GM19468 (cell line): ENCODE data around the gene RWDD3.

Source experiments
- ATAC-seq: cut with Tn5 transposase; IDR thresholded peaks from one replicate; pipeline ENCODE4 v1.9.1; 2021; ENCODE audit warnings: mild to moderate bottlenecking, moderate library complexity, moderate number of reproducible peaks; ENCODE audit not compliant: unreplicated experiment; ENCODE audit errors: extremely low read depth

RWDD3 gene

DNA sequence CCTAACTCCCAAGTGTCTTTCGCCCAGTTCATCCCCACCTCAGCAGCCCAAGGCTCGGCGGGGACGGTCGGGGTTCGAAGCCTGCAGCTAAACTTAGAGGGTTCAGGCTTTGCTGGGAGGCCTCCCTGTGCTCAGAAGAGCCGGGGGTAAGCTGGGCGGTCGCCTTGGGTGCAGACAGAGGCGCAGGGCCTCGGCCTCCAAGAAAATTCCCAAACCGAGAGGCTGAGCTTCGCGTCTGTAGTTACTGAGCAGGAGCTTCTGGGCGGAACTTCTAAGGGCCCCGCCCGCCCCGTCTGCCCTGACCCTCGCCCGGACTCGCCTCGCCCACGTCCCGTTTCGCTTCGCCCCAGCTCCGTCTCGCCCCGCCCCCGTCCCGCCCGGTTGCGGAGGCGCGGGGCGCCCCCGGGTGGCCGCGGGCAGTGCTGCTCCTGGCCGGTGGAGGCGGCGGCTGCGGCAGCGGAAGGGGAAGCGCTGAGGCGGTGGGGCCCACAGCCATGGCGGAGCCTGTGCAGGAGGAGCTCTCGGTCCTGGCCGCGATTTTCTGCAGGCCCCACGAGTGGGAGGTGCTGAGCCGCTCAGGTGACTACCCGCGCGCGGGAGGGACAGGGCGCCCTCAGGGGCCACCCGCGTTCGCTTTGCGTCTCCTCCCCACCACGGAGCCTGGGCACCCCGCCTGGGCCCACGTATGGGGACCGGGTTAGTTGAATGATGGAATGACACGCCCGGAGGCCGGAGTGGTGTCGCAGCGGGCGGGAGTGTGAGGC lies at the start of gene RWDD3:
RWDD3 (plus strand) TSS at position 474 of the 764 bp plus-strand sequence; CDS start at position 495, 21 bp downstream.
- peak; percentile 97 for ATAC-seq

GRCh38 chr1:95186149-95186548 lies 47.9 kb upstream of the RWDD3 start:
- ATAC-seq, result no peak

- ATAC-seq, result no peak
These were observed 40.4 kb upstream of the RWDD3 start for GRCh38 chr1:95193591-95193990.

- ATAC-seq, result no peak
These were observed 39.0 kb upstream of the RWDD3 start for GRCh38 chr1:95195046-95195445.

DNA sequence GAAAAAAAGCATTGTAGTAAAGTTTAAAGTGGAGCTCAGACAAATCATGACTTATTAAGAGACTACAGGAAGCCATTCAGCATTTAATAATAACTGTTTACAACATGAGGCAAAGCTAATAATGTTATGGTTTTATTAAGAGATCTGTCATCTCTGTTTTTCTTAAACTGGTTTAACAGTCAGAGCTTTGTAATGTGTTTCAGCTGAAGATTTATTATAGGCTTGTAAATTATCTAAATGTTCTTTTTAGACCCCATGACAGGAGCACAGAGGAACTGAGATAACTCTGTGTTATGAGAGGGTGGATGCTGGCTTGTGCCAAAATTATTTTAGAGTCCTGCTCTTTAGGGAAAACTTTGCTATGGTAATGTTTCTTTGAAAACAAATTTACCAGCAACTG lies 38.0 kb upstream of the RWDD3 start:
- ATAC-seq, result no peak

- no peak for ATAC-seq
These were observed 36.3 kb upstream of the RWDD3 start for GRCh38 chr1:95197616-95198252.

DNA sequence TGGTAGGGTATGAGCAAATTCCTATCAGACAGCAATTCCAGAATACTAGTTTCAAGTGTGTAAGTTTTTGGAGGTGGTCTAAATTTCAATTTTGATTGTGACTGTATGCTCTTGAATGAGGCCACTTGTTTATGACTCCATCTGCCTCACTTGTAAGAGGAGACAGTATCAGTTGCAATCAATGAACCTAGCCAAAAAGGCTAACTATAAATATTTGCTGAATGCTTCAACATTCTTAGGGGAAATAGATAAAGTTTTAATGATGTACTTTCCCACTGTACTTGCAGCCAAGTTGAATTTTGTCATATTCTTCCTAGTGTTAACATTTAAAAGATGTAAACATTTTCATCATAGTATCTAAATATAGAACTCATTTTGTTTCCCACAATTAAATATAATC lies 32.1 kb upstream of the RWDD3 start:
- ATAC-seq, result no peak

DNA sequence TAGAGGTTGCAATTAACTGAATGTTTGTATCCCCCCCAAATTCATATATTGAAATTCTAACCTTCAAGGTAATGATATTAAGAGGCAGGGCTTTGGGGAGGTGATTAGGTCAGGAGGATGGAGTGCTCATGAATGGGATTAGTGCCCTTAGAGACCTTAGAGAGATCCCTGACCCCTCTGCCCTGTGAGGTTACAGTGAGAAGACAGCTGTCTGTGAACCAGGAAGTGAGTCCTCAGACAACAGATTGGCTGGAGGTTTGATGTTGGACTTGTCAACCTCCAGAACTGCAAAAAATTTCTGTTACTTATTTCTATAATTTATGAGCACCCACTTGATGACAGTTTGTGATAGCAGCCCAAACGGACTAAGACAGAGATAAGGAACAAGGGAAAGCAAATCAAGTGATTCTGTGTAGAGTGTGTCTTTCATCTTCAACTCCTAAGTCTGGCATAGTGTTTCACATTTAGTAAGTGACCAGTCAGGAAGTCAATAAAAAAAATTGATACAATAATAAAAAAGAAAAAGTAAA lies 30.0 kb upstream of the RWDD3 start:
- ATAC-seq, result no peak

DNA sequence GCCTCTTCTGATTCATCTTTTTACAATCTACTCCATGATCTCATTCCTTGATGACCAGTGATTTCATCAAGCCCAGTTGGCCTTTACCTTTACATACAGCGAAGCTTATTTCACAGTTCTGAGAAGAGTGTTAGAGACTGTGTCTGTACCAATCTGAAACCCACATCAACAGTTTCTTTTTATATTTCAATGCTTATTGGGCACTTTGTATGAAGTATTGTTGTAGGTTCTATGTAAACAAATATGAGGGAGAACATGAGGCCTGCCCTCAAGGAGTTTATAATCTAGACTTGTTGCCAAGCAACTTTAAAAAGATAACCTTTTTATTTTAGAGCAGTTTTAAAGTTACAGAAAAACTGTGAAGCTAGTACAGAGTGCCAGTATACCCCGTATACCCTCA lies 27.5 kb upstream of the RWDD3 start:
- ATAC-seq, result no peak

DNA sequence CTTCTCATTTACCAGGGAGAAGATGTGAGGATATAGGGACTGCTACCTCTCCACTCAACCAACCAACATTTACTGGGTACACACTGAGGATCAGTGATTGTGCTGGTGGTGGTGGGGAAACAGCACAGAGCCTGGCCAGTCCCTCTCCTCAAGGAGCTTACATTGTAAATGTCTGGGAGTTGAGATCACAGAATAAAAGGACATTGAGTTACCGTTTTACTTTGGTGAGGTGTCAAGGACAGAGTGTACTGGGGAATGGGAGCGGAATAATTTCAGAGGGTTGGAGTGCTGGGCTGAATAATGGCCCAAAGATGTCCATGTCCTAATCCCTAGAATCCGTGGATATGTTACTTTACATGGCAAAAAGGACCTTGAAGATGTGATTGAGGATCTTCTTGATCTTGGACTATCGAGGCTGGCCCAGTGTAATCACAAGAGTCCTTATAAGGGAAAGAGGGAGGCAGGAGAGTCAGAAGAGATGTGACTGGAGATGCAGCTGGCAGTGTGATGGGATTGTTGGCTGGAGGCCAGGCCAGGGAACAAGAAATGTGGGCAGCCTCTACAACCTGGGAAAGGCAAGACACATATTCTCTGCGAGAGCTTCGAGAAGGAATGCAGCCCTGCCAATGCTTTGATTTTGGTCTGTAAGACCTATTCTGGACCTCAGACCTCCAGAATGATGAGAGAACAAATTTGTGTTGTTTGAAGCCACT lies 26.6 kb upstream of the RWDD3 start:
- ATAC-seq, result no peak

DNA sequence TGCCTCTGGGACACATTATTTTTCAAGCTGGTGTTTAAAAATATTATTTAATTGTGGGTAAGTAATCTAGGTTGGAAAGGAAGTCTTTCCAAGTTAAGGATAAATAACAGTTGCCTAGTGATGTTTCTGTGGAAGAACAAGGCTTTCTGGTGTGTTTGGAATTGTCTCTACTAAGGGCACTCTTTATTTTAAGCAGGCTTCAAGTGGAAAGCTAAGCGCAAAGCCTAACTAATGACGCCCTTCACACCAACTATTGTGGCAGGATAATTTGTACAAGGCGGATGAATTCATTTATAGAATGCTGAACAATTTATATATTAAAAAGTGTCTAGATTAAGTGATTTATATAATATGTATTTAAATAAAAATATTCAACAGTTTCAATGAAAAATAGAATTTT lies 25.1 kb upstream of the RWDD3 start:
- ATAC-seq, result no peak

- no peak for ATAC-seq
These were observed 24.7 kb upstream of the RWDD3 start for GRCh38 chr1:95209291-95209690.

DNA sequence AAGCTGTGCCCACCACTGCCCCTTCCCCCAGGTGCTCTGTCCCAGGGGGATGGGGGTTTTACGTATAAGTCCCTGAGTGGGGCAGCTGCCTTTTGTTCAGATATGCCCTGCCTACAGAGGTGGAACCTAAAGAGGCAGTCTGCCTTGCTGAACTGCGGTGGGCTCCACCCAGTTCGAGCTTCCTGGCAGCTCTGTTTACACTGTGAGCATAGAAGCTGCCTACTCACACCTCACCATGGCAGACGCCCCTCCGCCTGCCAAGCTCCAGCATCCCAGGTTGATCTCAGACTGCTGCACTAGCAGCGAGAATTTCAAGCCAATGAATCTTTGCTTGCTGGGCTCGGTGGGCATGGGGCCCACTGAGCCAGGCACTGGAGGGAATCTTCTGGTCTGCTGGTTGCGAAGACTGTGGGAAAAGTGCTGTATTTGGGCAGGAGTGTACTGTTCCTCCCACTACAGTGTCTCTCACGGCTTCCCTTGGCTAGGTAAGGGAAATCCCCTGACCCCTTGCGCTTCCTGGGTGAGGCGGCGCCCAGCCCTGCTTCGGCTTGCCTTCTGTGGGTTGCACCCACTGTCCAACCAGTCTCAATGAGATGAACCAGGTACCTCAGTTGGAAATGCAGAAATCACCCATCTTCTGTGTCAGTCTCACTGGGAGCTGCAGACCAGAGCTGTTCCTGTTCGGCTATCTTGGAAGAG lies 17.6 kb upstream of the RWDD3 start:
- ATAC-seq, result no peak

GRCh38 chr1:95217371-95217770 lies 16.6 kb upstream of the RWDD3 start:
- ATAC-seq, result no peak

GRCh38 chr1:95219407-95219806 lies 14.6 kb upstream of the RWDD3 start:
- no peak for ATAC-seq

GRCh38 chr1:95221306-95221705 lies 12.7 kb upstream of the RWDD3 start:
- ATAC-seq, result no peak

GRCh38 chr1:95222629-95223028 lies 11.4 kb upstream of the RWDD3 start:
- ATAC-seq, result no peak

DNA sequence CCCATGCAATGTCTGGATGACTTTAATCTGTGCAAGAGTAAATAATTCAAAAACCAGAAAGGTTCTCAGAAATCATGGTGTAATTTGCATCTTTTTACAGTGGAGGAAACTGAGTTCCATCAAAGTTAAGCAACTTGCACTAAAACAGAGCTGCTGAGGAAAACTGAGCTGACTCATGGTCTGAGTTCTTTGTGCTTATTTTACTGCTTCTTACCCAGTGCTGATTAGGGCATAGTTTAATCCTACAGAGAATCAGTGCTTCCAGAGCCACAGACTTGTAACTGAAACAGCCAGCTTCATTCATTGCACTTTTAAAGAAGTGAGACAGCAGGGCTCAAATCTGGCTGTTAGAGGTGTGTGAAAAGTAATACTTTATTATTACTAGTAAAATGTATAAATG lies 10.9 kb upstream of the RWDD3 start:
- ATAC-seq, result no peak

- no peak for ATAC-seq
These were observed 7.0 kb upstream of the RWDD3 start for GRCh38 chr1:95226781-95227660.
